Measurements from ENCODE around the gene SOAT2. TPM values are rescaled to one million over a fixed set of nuclear protein-coding genes. Genes with fewer than 3 reads are reported as not detected.
"Not testable (repeated sequence)": the region's sequence is repeated elsewhere in the genome, so short reads cannot be mapped to it uniquely, and the experiment has no call there.

SOAT2 gene
- total and polyA plus RNA-seq, 5 experiments from 2014 or later, result 0.42 to 0.80 (median 0.71) TPM

GRCh38 chr12:53147181-53147580 lies 43.9 kb downstream of the SOAT2 start:
- DNase-seq, result no peak
- no peaks in the 10 kb centered on the region for H3K27me3 Mint-ChIP-seq
- no peak overlapping the region for H3K4me3 Mint-ChIP-seq
- POLR2A ChIA-PET, result no interaction called here
- H3K4me1 Mint-ChIP-seq, result no peaks in the 10 kb centered on the region
- no peak overlapping the region for H3K27ac Mint-ChIP-seq
- H3K36me3 Mint-ChIP-seq, result no peaks in the 10 kb centered on the region
- no peak for ATAC-seq
- no peaks in the 10 kb centered on the region for H3K9me3 Mint-ChIP-seq

- Mint-ChIP-seq H3K4me3 (no peak overlapping the region), H3K9me3 (no peaks in the 10 kb centered on the region), H3K4me1 (no peaks in the 10 kb centered on the region), H3K36me3 (no peaks in the 10 kb centered on the region), H3K27ac (no peak overlapping the region), H3K27me3 (no peaks in the 10 kb centered on the region)
- ATAC-seq (no peak), DNase-seq (no peak)
- POLR2A ChIA-PET, result no interaction called here
Measured at GRCh38 chr12:53147653-53148052, 44.4 kb downstream of the SOAT2 start.

GRCh38 chr12:53151039-53151438 lies 47.8 kb downstream of the SOAT2 start:
- no peak overlapping the region for H3K4me3 Mint-ChIP-seq
- DNase-seq, result no peak
- no peaks in the 10 kb centered on the region for H3K36me3 Mint-ChIP-seq
- H3K9me3 Mint-ChIP-seq, result no peaks in the 10 kb centered on the region
- peak overlapping the region in 1 of 10 donors; percentile 10 for H3K27ac Mint-ChIP-seq
- H3K27me3 Mint-ChIP-seq, result no peaks in the 10 kb centered on the region
- H3K4me1 Mint-ChIP-seq, result no peaks in the 10 kb centered on the region
- no peak for ATAC-seq
- POLR2A ChIA-PET, result no interaction called here

GRCh38 chr12:53152390-53152789 lies 49.1 kb downstream of the SOAT2 start:
- POLR2A ChIA-PET, result no interaction called here
- Mint-ChIP-seq H3K4me3 (no peak overlapping the region), H3K36me3 (no peaks in the 10 kb centered on the region), H3K27me3 (no peaks in the 10 kb centered on the region), H3K4me1 (peaks cover 0 to 2% (median 0%) of the 10 kb centered on the region in 4 donors), H3K27ac (no peak overlapping the region), H3K9me3 (no peaks in the 10 kb centered on the region)
- ATAC-seq (no peak), DNase-seq (no peak)

GRCh38 chr12:53159195-53159839 lies 56.0 kb downstream of the SOAT2 start:
- Mint-ChIP-seq H3K27ac (peak overlapping the region in 7 of 10 donors; percentile 0 to 87 (median 64)), H3K36me3 (peaks cover 0 to 2% (median 0%) of the 10 kb centered on the region in 3 donors), H3K4me1 (peaks cover 4 to 12% (median 8%) of the 10 kb centered on the region in 4 donors), H3K27me3 (no peaks in the 10 kb centered on the region), H3K4me3 (peak overlapping the region in 1 of 10 donors; percentile 3), H3K9me3 (no peaks in the 10 kb centered on the region)
- POLR2A ChIA-PET, result interaction anchor here (0.6 to 3.0 kb wide), 21 partner anchors 12 to 185 kb away, joined by 3 to 15 read pairs (median 4); partner anchors contain the start of genes CSAD, ESPL1, ITGB7 and PFDN5
- peak; percentile 96 to 99 for ATAC-seq
- DNase-seq, result peak; percentile 78 to 93 (median 86)

- Mint-ChIP-seq H3K27me3 (no peaks in the 10 kb centered on the region), H3K27ac (no peak overlapping the region), H3K4me1 (peaks cover 4 to 12% (median 8%) of the 10 kb centered on the region in 4 donors), H3K4me3 (no peak overlapping the region), H3K36me3 (peaks cover 0 to 2% (median 0%) of the 10 kb centered on the region in 3 donors), H3K9me3 (no peaks in the 10 kb centered on the region)
- DNase-seq, result no peak
- POLR2A ChIA-PET, result interaction anchor here (0.9 to 3.0 kb wide), 18 partner anchors 11 to 185 kb away, joined by 3 to 15 read pairs (median 4); partner anchors contain the start of genes CSAD, ITGB7, PFDN5 and SOAT2
- ATAC-seq, result no peak
Measured at GRCh38 chr12:53160000-53160399, 56.7 kb downstream of the SOAT2 start.

- Mint-ChIP-seq H3K27me3 (no peaks in the 10 kb centered on the region), H3K4me3 (no peak overlapping the region), H3K27ac (no peak overlapping the region), H3K36me3 (peaks cover 0 to 2% (median 0%) of the 10 kb centered on the region in 3 donors), H3K9me3 (no peaks in the 10 kb centered on the region), H3K4me1 (peaks cover 4 to 12% (median 8%) of the 10 kb centered on the region in 4 donors)
- DNase-seq (no peak), ATAC-seq (no peak)
- POLR2A ChIA-PET, result interaction anchor here (1.0 to 3.0 kb wide), 11 partner anchors 11 to 128 kb away, joined by 3 to 15 read pairs (median 5); partner anchors contain the start of genes CSAD, ITGB7, SOAT2 and ZNF740
Measured at GRCh38 chr12:53160673-53161072, 57.4 kb downstream of the SOAT2 start.

- POLR2A ChIA-PET, result interaction anchor here (1.0 to 3.0 kb wide), 8 partner anchors 10 to 58 kb away, joined by 3 to 15 read pairs (median 6); partner anchors contain the start of genes CSAD, ITGB7, SOAT2 and ZNF740
- no peaks in the 10 kb centered on the region for H3K27me3 Mint-ChIP-seq
- H3K27ac Mint-ChIP-seq, result peak overlapping the region in 1 of 10 donors; percentile 15
- H3K9me3 Mint-ChIP-seq, result no peaks in the 10 kb centered on the region
- H3K36me3 Mint-ChIP-seq, result peaks cover 0 to 2% (median 0%) of the 10 kb centered on the region in 3 donors
- no peak overlapping the region for H3K4me3 Mint-ChIP-seq
- ATAC-seq (no peak), DNase-seq (no peak)
- peaks cover 4 to 12% (median 8%) of the 10 kb centered on the region in 4 donors for H3K4me1 Mint-ChIP-seq
Measured at GRCh38 chr12:53161119-53161911, 58.0 kb downstream of the SOAT2 start.

GRCh38 chr12:53163008-53163407 lies 59.7 kb downstream of the SOAT2 start:
- H3K27me3 Mint-ChIP-seq, POLR2A ChIA-PET, H3K36me3 Mint-ChIP-seq, H3K4me3 Mint-ChIP-seq, H3K27ac Mint-ChIP-seq, H3K9me3 Mint-ChIP-seq, ATAC-seq, DNase-seq: not testable (repeated sequence)
- H3K4me1 Mint-ChIP-seq, result peaks cover 4 to 10% (median 8%) of the 10 kb centered on the region in 4 donors

GRCh38 chr12:53166837-53167236 lies 63.6 kb downstream of the SOAT2 start:
- ATAC-seq (no peak), DNase-seq (no peak)
- Mint-ChIP-seq H3K36me3 (peaks cover 0 to 11% (median 7%) of the 10 kb centered on the region in 3 donors), H3K4me3 (no peak overlapping the region), H3K4me1 (no peaks in the 10 kb centered on the region), H3K27me3 (no peaks in the 10 kb centered on the region), H3K27ac (peak overlapping the region in 2 of 10 donors; percentile 7 to 28), H3K9me3 (no peaks in the 10 kb centered on the region)
- POLR2A ChIA-PET, result interaction anchor here (1.0 to 1.5 kb wide), 2 partner anchors 9 to 31 kb away, joined by 3 to 7 read pairs; no protein-coding TSS in a partner anchor

- H3K4me1 Mint-ChIP-seq, result peaks cover 0 to 2% (median 0%) of the 10 kb centered on the region in 4 donors
- peaks cover 0 to 11% (median 8%) of the 10 kb centered on the region in 3 donors for H3K36me3 Mint-ChIP-seq
- H3K9me3 Mint-ChIP-seq, result no peaks in the 10 kb centered on the region
- POLR2A ChIA-PET, result no interaction called here
- DNase-seq (no peak), ATAC-seq (no peak)
- no peak overlapping the region for H3K4me3 Mint-ChIP-seq
- no peak overlapping the region for H3K27ac Mint-ChIP-seq
- H3K27me3 Mint-ChIP-seq, result no peaks in the 10 kb centered on the region
Measured at GRCh38 chr12:53169644-53170043, 66.4 kb downstream of the SOAT2 start.

- no peak for ATAC-seq
- H3K9me3 Mint-ChIP-seq, result no peaks in the 10 kb centered on the region
- H3K4me3 Mint-ChIP-seq, result no peak overlapping the region
- DNase-seq, result no peak
- H3K27me3 Mint-ChIP-seq, result no peaks in the 10 kb centered on the region
- H3K27ac Mint-ChIP-seq, result peak overlapping the region in 1 of 10 donors; percentile 62
- peaks cover 0 to 11% (median 8%) of the 10 kb centered on the region in 3 donors for H3K36me3 Mint-ChIP-seq
- H3K4me1 Mint-ChIP-seq, result peaks cover 0 to 4% (median under 1%) of the 10 kb centered on the region in 4 donors
- POLR2A ChIA-PET, result interaction anchor here (1.2 to 2.3 kb wide), 2 partner anchors 10 to 50 kb away, joined by 5 to 6 read pairs; no protein-coding TSS in a partner anchor
Measured at GRCh38 chr12:53170215-53170614, 66.9 kb downstream of the SOAT2 start.
